MM.1S (cell line): ENCODE results near the gene THAP2.

Experiments used
- EZH2phosphoT487 ChIP-seq: fragments of 300-600 bp; sonication (generic); IDR thresholded peaks from 2 replicates; pipeline ENCODE4 v1.6.1; 2018; ENCODE audit warnings: antibody characterized with exemption, low read length
- TF ChIP-seq, protein P1 (sequence below): fragments of 300-600 bp; sonication (generic); IDR thresholded peaks from 2 replicates; pipeline ENCODE4 v1.5.1; 2016; ENCODE audit warnings: antibody characterized with exemption, low read length, mixed read lengths

DNA sequence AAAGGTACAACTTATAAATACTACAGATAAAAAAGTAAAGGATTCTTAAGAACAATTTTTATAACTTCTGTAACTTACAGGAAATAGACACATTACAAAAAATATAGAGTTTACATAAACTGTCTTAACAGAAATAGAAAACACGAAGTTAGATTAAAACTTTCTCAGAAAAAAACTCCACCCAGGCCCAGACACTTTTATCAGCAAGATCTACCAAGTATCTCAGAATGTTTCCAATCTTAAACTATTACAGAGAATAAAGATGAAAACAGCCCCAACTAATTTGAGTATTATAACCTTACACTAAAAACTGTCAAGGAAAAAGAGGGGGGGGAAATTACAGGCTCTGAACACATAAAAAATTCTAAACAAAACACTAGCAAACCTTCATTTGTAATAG, 8.6 kb upstream of the THAP2 start:
- TF ChIP-seq EZH2phosphoT487 = no peak
- TF ChIP-seq, protein P1, sequence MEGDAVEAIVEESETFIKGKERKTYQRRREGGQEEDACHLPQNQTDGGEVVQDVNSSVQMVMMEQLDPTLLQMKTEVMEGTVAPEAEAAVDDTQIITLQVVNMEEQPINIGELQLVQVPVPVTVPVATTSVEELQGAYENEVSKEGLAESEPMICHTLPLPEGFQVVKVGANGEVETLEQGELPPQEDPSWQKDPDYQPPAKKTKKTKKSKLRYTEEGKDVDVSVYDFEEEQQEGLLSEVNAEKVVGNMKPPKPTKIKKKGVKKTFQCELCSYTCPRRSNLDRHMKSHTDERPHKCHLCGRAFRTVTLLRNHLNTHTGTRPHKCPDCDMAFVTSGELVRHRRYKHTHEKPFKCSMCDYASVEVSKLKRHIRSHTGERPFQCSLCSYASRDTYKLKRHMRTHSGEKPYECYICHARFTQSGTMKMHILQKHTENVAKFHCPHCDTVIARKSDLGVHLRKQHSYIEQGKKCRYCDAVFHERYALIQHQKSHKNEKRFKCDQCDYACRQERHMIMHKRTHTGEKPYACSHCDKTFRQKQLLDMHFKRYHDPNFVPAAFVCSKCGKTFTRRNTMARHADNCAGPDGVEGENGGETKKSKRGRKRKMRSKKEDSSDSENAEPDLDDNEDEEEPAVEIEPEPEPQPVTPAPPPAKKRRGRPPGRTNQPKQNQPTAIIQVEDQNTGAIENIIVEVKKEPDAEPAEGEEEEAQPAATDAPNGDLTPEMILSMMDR = no peak
